ENCODE data around the gene POFUT2.

POFUT2 gene

GRCh38 chr21:45296638-45297037 lies 8.9 kb upstream of the POFUT2 start:
- FAIRE-seq, result no peak

GRCh38 chr21:45295576-45296365 lies 8.1 kb upstream of the POFUT2 start:
- no peak for FAIRE-seq

GRCh38 chr21:45294509-45295291 lies 7.0 kb upstream of the POFUT2 start:
- peak; percentile 35 for FAIRE-seq

- FAIRE-seq, result no peak
Measured at GRCh38 chr21:45293726-45294401, 6.2 kb upstream of the POFUT2 start.

GRCh38 chr21:45293220-45293725 lies 5.6 kb upstream of the POFUT2 start:
- FAIRE-seq, result no peak

- FAIRE-seq, result no peak
Measured at GRCh38 chr21:45292399-45293219, 4.9 kb upstream of the POFUT2 start.

- FAIRE-seq, result no peak
Measured at GRCh38 chr21:45291613-45292398, 4.1 kb upstream of the POFUT2 start.

- no peak for FAIRE-seq
Measured at GRCh38 chr21:45290948-45291612, 3.4 kb upstream of the POFUT2 start.

- FAIRE-seq, result no peak
Measured at GRCh38 chr21:45289655-45290515, 2.2 kb upstream of the POFUT2 start.

- FAIRE-seq, result no peak
Measured at GRCh38 chr21:45289134-45289533, 1.4 kb upstream of the POFUT2 start.

GRCh38 chr21:45288441-45288841 lies 746 bp upstream of the POFUT2 start:
- FAIRE-seq, result no peak

GRCh38 chr21:45286671-45287437 lies 841 bp downstream of the POFUT2 start:
- no peak for FAIRE-seq

- FAIRE-seq, result no peak
Measured at GRCh38 chr21:45285266-45285931, 2.3 kb downstream of the POFUT2 start.

GRCh38 chr21:45284456-45284741 lies 3.3 kb downstream of the POFUT2 start:
- no peak for FAIRE-seq

GRCh38 chr21:45283611-45284455 lies 3.9 kb downstream of the POFUT2 start:
- no peak for FAIRE-seq

GRCh38 chr21:45283035-45283610 lies 4.6 kb downstream of the POFUT2 start:
- no peak for FAIRE-seq

- FAIRE-seq, result no peak
Measured at GRCh38 chr21:45282283-45283034, 5.2 kb downstream of the POFUT2 start.
